GM20000 (cell line): ENCODE measurements around the gene IL1RAPL1.

Experiments
- DNase-seq: peaks from one replicate; pipeline ENCODE4 v3.0.0; 2012; ENCODE audit warnings: low spot score
- TF ChIP-seq, protein P1 (sequence below): IDR thresholded peaks from 2 replicates; pipeline ENCODE4 v1.5.1; 2012; ENCODE audit warnings: mild to moderate bottlenecking, control low read depth; ENCODE audit errors: extremely low read depth, missing control alignments

IL1RAPL1 gene

GRCh38 chrX:29148511-29148910 is 561.3 kb downstream of the IL1RAPL1 start:
- no peak for DNase-seq
- TF ChIP-seq, protein P1, sequence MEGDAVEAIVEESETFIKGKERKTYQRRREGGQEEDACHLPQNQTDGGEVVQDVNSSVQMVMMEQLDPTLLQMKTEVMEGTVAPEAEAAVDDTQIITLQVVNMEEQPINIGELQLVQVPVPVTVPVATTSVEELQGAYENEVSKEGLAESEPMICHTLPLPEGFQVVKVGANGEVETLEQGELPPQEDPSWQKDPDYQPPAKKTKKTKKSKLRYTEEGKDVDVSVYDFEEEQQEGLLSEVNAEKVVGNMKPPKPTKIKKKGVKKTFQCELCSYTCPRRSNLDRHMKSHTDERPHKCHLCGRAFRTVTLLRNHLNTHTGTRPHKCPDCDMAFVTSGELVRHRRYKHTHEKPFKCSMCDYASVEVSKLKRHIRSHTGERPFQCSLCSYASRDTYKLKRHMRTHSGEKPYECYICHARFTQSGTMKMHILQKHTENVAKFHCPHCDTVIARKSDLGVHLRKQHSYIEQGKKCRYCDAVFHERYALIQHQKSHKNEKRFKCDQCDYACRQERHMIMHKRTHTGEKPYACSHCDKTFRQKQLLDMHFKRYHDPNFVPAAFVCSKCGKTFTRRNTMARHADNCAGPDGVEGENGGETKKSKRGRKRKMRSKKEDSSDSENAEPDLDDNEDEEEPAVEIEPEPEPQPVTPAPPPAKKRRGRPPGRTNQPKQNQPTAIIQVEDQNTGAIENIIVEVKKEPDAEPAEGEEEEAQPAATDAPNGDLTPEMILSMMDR, result no peak

DNA sequence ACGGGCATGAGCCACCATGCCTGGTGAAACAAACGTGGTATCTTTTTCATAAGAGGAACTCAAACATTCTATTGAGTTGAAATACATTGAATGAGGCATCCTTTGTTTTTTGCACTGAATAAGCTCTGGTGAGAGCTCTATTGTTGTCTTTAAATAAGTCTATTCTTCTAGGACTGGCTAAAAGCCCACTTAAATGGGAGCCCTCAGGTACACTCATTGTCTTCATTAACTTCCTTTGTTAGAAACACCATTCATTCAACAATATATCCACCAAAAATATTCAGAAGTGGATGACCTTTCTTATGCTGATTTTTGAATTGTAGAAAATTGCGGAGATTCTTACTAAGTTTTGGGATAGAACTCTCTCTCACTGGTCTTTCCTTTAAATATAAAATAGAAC is 568.0 kb downstream of the IL1RAPL1 start:
- TF ChIP-seq, protein P1, result no peak
- no peak for DNase-seq

DNA sequence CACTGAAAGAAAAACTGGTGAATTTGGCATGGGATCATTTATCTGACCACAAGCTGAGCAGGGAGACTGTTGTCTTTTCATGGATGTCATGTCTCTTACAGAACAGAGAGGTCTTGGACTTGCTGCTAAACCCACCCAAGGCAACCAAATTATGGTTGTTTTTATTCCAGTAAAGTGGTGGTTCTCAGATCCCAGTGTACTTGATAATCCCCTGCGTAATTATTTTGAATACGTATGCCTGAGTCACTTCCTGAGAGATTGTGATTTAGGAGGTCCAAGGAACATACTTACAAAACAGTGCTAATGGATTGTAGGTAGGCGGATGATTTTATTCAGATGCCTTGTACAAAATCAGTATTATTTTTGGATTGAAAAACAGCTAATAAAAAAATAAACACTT is 585.6 kb downstream of the IL1RAPL1 start:
- TF ChIP-seq, protein P1, result no peak
- DNase-seq, result no peak

DNA sequence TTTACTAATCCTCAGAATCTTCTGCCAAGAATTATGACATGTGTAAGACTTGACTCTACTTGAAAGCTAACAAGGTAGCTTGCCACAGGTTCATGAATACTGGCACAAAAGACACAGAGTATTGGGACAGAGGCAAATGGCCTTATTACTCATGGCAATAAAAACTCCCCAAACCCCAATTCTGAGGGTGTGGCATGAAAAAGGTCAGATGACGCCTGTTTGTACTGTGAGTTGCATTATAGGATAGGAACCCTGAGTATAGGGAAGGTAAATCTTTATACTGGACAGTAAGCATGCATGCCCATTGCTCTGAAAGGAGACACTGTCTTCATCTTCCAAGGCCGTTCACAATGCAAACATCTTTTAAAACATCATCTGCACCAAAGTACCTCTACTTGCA is 600.0 kb downstream of the IL1RAPL1 start:
- no peak for DNase-seq

DNA sequence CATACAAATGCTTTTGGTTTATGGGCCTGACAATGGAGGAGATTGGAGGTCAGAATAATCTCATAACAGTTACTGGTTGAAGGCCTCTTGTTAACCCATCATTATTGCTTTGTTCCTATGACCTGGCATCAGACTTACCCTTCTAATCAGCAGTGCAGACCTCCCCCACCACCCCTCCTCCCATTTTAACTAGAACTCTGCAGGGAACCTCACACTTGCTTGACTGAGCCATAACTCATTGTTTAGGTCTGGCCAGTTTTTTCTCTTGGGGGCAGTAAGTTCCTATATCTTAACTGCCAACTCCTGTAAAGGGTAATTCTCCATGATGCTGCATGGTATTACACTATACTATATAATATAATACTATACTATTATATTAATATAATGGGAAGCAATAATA is 609.3 kb downstream of the IL1RAPL1 start:
- DNase-seq, result no peak
- TF ChIP-seq, protein P1, result no peak

More for the DNA sequence above, 600.0 kb downstream of the IL1RAPL1 start:
- TF ChIP-seq, protein P1, result no peak

DNA sequence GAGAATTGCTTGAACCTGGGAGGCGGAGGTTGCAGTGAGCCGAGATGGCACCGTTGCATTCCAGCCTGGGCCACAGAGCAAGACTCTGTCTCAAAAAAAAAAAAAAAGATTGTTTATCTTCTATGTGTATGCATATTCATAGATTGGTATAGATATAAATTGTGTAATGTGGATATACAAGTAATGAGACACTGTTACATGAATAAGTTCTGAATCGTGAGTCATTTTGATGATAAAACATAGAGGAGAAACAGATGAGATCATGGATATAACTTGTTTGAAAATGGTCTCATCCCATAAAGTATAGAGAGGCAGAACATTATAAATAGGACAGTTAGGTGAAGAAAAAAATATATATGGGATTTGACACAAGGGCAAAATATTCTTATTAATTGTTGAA is 628.0 kb downstream of the IL1RAPL1 start:
- TF ChIP-seq, protein P1, result no peak
- DNase-seq, result no peak

DNA sequence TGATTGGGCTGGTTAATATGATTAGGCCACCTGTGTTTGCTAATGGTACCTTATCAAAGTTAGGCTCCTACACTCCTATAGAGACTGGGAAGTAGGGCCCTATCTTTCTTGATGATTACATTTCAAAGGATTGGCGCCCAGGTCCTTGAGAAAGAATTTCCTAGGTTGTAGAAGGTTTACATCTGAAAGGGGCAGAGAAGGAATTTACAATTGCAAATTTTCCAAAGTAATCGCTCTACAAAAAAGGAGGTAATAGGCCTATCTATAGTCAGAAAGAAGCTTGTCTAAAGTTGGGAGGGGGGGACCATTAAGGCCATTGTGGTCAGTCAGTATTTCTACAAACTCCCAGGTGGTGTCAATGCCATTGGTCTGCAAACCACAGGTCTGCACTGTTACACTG is 638.4 kb downstream of the IL1RAPL1 start:
- DNase-seq, result no peak
- TF ChIP-seq, protein P1, result no peak
